ENCODE results near the gene TYRO3.

- TF ChIP-seq CTCF (conservative IDR thresholded peaks at IDR 0.05) (no peak), EZH2 (IDR thresholded peaks at IDR 0.05; ENCODE audit: low read depth) (no peak)
Measured at GRCh38 chr15:41585127-41586047, 26.4 kb downstream of the TYRO3 start.
